DMS153 (cell line): Measurements from ENCODE around the gene TRPV4.

Experiments used
- DNase-seq: peaks from one replicate; lab custom pipeline; 2025; lab: John Stamatoyannopoulos, UW

The TRPV4 gene

DNA sequence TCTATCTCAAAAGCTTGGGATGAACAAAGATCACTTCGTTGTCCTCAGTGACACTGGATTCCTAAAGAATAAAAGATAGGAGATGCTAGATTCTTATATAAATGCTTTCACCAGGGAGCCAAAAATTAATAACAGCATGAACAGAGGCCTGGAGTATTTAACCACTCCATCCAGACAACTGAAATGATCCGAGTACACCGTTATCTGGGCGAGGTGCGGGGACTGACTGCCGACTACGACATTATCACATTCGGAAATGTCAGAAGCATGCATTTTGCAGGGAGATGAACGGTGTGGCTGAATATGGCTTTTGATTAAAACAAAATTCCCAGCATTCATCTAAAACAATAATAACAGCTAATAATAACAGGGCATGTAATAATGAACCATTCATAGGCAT, 56.6 kb downstream of the TRPV4 start:
- no peak for DNase-seq

GRCh38 chr12:109775172-109775881, 57.9 kb downstream of the TRPV4 start:
- peak; percentile 50 for DNase-seq

GRCh38 chr12:109773384-109774011, 59.7 kb downstream of the TRPV4 start:
- no peak for DNase-seq

- no peak for DNase-seq
These were observed 60.4 kb downstream of the TRPV4 start for GRCh38 chr12:109772622-109773321.

DNA sequence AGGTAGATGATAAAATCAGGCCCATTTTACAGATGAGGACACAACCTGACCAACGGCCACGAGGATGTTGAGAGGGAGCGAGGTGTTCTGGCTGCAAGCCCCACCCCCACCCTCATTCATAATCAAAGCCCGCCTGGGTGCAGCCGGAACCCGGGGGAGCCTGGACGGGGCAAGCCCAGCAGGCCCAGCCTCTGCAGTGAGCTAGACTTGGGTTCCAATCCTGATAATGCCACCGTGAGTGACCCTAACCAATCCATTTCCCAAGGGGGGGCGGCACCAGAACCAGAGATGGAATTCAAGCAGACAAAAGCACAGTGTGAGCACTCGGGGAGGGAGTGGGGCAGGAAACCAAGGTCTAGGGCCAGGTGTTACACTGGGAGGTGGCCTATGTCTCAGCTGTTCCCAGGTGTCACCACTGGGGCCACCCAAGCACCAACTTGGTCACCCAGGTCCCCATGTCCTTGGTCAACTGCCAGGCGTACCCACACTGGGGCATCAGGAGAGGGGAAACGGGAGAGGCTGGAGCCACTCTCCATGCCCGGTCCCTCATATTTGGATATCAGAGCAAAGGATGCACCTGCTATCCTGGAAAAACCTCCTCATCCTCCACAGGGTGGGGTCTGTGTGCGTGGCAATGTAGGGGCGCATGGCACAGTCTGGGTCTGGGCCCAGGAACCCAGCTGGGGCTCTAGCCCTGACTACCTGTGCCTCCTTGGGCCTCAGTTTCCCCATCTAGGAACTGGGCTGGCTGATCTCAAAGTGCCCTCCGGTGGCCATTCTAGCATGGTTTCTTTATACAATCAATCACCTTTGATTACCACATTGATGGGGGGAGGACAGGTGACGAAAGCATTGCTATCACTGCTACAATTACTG, 61.2 kb downstream of the TRPV4 start:
- no peak for DNase-seq

DNA sequence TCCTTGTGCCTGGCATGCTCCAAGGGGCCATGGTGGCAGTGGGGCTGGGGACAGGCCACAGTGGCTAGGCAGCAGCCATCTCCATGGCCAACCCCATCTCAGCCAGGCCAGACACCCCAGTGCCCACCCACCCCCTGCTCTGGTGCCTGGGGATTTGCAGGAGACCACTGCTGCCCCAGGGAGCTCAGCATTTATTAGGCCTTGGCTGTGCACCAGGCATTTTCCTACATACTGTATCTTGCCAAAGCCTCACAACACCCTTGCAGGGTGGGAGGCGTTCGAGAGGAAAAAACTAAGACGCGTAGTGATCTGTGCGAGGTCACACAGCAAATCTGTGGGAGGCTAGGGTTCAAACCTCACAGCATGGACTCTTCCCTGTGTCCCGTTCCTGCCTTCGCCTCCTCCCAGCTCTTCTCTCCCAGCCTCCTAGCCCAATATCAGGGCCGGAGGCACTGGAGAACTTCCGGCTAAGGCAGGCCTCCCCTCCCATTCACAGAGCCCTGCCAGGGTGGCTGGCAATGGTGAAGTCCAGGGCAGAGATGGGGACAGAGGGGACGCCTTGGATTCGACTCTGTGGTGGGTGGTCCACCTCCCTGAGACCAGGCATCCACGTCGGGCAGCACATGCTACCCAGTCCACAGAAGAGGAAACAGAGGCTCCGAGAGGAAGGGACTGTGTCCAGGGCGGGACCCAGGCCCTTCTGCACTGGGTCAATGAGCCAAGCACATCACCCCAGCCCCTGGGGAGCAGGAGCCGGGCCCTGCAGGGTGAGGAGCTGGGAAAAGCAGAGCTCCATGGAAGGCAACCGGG, 62.1 kb downstream of the TRPV4 start:
- DNase-seq, result no peak

- DNase-seq, result no peak
These were observed 62.9 kb downstream of the TRPV4 start for GRCh38 chr12:109770104-109770860.

DNA sequence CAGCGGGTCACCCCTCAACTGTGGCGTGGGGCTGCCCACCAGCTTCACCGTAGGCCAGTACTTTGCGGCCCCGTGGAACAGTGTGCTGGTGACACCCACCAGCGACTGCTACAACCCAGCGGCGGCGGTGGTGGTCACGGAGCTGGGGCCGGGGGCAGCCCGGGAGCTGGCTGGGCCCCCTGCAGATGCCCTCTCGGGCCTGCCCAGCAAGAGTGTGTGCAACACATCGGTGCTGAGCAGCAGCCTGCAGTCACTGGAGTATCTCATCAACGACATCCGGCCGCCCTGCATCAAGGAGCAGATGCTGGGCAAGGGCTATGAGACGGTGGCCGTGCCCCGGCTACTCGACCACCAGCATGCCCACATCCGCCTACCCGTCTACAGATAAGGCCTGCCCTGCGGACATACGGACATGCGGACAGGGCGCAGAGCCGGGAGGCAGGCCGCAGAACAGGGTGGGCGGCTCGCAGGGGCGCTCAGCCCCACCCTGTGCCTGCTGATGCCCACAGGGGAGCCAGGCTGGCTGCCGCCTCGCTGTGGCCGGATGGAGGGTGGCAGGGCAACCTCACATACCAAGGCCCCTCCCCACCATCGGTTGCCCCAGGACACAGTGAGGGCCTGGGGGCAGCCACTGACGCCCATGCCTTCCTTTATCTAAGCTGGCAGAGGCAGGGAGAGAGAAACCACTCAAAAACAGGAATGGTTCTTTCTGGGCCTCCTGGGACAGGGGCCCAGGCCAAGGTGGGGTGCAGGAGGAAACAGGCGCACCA, 64.1 kb downstream of the TRPV4 start:
- no peak for DNase-seq

DNA sequence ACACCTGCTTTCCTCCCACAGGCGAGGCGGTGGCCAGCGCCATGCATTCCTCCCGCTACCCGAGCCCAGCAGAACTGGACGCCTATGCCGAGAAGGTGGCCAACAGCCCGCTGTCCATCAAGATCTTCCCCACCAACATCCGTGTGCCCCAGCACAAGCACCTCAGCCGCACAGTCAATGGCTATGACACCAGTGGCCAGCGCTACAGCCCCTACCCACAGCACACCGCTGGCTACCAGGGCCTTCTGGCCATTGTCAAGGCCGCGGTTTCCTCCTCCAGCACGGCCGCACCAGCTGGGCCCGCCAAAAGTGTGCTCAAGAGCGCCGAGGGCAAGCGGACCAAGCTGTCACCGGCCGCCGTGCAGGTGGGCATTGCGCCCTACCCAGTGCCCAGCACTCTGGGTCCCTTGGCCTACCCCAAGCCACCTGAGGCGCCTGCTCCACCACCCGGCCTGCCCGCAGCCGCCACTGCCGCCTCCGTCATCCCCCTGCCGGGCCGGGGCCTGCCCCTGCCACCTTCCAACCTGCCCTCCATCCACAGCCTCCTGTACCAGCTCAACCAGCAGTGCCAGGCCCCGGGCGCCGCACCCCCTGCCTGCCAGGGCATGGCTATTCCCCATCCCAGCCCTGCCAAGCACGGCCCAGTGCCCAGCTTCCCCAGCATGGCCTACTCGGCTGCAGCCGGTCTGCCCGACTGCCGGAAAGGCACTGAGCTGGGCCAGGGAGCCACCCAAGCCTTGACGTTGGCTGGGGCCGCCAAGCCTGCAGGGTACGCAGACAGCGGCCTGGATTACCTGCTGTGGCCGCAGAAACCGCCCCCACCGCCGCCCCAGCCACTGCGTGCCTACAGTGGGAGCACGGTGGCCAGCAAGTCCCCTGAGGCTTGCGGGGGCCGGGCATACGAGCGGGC, 65.0 kb downstream of the TRPV4 start:
- no peak for DNase-seq

GRCh38 chr12:109767456-109767855, 65.7 kb downstream of the TRPV4 start:
- no peak for DNase-seq

GRCh38 chr12:109766251-109766778, 66.9 kb downstream of the TRPV4 start:
- no peak for DNase-seq

- no peak for DNase-seq
These were observed 67.8 kb downstream of the TRPV4 start for GRCh38 chr12:109765446-109765810.

DNA sequence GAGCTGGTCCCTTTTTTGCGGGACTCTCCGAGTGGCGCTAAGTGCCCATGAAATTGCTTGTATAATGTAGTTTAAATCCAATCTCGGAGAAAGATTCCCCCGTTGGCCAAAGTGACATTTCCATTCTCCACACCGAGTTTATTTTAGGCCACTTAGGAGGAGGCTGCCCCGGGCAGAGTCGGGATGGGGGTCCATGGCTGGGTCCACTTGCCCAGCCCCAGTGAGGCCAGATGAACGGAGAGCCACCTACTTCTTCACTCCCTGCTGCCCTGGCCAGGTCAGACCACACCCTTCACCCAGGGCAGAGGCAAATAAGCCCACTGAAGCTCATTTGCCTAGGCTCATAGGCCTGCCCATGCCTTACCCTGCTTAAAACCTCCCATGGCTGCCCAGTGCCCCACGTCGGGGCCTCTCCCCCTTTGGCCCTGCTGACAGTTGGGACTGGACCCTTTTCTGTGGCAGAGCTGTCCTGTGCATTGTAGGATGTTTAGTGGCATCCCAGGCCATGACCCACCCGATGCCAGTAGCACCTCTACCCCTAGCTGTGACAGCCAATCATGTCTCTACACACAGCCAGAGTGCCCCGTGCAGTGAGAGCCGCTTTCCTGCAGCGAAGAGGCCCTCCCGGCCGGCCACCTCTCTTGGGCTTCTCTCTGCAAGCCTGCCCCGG, 68.3 kb downstream of the TRPV4 start:
- DNase-seq, result no peak

- DNase-seq, result no peak
These were observed 69.1 kb downstream of the TRPV4 start for GRCh38 chr12:109764123-109764522.

DNA sequence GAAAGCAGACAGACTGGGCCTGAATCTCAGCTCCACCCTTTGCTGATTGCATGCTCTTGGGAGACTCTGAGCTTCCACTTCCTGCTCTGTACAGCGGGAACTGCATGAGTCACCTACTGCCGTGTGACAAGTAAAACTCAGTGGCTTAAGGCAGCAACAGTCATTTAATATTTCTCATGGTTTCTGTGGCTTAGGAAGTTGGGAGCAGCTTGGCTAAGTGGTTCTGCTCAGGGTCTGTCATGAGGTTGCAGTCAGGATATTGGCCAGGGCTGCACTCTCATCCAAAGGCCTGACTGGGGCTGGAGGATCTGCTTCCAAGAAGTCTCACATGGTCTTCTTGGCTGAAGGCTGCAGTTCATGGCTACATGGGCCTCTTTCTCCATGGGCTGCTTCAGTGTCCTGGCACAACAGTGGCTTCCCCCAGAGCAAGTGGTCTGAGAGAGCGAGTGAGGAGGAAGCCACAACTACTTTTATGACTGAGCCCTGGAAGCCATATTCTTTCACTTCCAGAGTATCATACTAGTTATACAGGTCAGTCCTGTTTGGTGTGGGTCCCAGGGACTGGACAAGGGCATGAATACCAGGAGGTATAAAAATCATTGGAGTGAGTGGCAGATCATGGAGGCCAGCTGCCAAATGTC, 69.9 kb downstream of the TRPV4 start:
- DNase-seq, result no peak

- no peak for DNase-seq
These were observed 70.5 kb downstream of the TRPV4 start for GRCh38 chr12:109762673-109763191.

DNA sequence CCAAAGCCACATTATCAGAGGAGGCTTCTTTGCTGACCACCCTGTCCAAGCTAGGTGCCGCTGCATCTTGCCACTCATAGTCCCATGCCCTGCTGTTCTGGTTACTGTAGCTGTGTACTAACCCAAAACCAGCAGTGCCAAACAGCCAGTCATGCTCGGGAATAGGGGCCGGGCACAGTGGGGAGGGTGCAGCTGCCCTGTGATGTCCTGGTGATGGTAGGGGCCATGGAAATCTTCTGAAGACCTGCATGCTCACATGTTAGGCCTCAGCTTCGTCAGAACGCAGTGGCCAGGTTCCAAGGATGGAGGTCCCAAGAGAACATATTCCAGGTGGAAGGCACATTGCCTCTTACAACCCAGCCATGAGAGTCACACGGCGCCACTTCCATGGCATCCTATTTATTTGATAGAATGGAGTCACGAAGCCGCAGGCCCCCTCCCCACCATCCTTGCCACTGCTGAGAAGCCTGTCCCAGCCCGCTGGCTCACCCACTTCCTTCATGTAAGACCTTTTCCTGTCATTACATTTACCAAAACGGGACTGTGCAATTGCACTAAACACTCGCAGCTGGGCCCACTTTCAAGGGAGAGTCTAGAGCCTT, 71.0 kb downstream of the TRPV4 start:
- no peak for DNase-seq
